ENCODE results near the gene OTULINL.
"Not testable (repeated sequence)": the region's sequence is repeated elsewhere in the genome, so short reads cannot be mapped to it uniquely, and the experiment has no call there.

OTULINL gene

DNA sequence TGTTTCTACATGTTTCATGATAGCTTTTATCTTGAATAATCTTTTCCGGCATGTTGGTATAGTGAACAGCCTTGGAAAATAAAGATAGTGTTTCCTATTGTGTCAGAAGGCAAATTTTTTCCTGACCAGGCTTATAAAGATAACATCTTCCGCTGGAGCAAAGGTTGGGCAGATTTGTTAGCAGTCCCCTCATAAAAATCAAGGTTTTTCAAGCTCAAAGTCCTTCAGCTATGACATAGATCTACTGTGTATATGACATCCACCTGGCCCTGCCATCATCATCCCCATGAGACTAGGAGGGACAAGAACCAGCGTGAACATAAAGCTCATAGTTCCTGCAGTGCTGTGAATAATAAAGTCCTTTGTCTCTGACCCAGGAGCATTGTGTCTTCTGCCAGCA, 30.4 kb upstream of the OTULINL start:
- Histone ChIP-seq H3K27ac (no peak overlapping the region), H3K4me3 (ENCODE audit: low read depth, low read length) (no peak overlapping the region), H3K36me3 (replicated peaks) (no peaks in the 10 kb centered on the region), H3K27me3 (replicated peaks) (peaks cover 3% of the 10 kb centered on the region)
- in situ Hi-C loops (cut with HindIII; ENCODE audit: low pct_ligation_motif_present, low sequenced_read_pairs), result no loop called here
- TF ChIP-seq, protein P1, sequence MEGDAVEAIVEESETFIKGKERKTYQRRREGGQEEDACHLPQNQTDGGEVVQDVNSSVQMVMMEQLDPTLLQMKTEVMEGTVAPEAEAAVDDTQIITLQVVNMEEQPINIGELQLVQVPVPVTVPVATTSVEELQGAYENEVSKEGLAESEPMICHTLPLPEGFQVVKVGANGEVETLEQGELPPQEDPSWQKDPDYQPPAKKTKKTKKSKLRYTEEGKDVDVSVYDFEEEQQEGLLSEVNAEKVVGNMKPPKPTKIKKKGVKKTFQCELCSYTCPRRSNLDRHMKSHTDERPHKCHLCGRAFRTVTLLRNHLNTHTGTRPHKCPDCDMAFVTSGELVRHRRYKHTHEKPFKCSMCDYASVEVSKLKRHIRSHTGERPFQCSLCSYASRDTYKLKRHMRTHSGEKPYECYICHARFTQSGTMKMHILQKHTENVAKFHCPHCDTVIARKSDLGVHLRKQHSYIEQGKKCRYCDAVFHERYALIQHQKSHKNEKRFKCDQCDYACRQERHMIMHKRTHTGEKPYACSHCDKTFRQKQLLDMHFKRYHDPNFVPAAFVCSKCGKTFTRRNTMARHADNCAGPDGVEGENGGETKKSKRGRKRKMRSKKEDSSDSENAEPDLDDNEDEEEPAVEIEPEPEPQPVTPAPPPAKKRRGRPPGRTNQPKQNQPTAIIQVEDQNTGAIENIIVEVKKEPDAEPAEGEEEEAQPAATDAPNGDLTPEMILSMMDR (IDR thresholded peaks at IDR 0.05; ENCODE audit: low read depth, low read length, missing control alignments), result no peak
- DNase-seq, result no peak

DNA sequence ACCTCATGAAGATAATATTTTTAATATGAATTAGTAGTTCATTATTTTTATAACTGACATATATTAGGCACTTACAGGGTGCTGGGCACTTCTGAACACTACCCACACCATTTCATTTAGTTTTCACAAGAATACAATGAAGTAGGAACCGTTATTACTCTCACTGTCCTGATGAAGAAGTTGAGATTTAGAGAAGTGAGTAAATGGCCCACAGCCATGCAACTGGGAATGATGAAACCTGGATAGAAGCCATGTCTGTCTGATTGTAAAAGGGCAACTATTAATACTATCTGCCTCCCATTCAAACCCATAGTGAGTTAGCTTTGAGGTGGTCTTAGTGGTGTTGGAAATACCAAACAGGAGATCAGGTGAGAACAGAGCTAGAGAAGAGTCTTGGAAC, 29.6 kb upstream of the OTULINL start:
- TF ChIP-seq, protein P1 (IDR thresholded peaks at IDR 0.05; ENCODE audit: low read depth, low read length, missing control alignments), result no peak
- Histone ChIP-seq H3K27me3 (replicated peaks) (peaks cover 3% of the 10 kb centered on the region), H3K4me3 (ENCODE audit: low read depth, low read length) (no peak overlapping the region), H3K27ac (no peak overlapping the region), H3K36me3 (replicated peaks) (no peaks in the 10 kb centered on the region)
- no peak for DNase-seq
- in situ Hi-C loops (cut with HindIII; ENCODE audit: low pct_ligation_motif_present, low sequenced_read_pairs), result no loop called here

DNA sequence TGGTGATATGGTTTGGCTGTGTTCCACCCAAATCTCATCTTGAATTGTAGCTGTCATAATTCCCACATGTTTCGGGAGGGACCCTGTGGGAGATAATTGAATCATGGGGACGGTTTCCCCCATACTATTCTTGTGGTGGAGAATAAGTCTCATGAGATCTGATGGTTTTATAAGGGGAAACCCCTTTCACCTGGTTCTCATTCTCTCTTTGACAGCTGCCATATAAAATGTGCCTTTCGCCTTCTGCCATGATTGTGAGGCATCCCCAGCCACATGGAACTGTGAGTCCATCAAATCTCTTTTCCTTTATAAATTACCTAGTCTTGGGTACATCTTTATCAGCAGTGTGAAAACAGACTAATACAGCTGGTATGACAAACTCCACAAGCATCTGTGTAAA, 27.3 kb upstream of the OTULINL start:
- DNase-seq; H3K36me3 ChIP-seq (replicated peaks); H3K27ac ChIP-seq; H3K27me3 ChIP-seq (replicated peaks); H3K4me3 ChIP-seq (ENCODE audit: low read depth, low read length); in situ Hi-C loops (cut with HindIII; ENCODE audit: low pct_ligation_motif_present, low sequenced_read_pairs): not testable (repeated sequence)

DNA sequence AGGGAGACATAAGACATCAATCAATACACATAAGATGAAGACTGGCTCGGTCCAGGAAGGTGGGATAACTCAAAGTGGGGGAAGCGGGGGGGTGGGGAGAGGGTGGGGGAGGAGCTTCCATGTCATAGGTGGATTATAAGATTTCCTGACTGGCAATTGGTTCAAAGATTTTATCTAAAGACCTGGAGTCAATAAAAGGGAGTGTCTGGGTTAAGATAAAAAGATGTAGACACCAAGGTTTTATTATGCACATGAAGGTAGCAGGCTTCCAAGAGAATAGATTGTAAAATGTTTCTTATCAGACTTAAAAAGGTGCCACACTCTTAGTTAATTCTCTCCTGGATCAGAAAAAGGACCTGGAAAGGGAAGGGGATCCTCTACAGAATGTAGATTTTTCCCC, 25.6 kb upstream of the OTULINL start:
- Histone ChIP-seq H3K27ac (no peak overlapping the region), H3K36me3 (replicated peaks) (no peaks in the 10 kb centered on the region), H3K4me3 (ENCODE audit: low read depth, low read length) (no peak overlapping the region), H3K27me3 (replicated peaks) (no peaks in the 10 kb centered on the region)
- DNase-seq, result no peak
- in situ Hi-C loops (cut with HindIII; ENCODE audit: low pct_ligation_motif_present, low sequenced_read_pairs), result no loop called here
- TF ChIP-seq, protein P1 (IDR thresholded peaks at IDR 0.05; ENCODE audit: low read depth, low read length, missing control alignments), result no peak

DNA sequence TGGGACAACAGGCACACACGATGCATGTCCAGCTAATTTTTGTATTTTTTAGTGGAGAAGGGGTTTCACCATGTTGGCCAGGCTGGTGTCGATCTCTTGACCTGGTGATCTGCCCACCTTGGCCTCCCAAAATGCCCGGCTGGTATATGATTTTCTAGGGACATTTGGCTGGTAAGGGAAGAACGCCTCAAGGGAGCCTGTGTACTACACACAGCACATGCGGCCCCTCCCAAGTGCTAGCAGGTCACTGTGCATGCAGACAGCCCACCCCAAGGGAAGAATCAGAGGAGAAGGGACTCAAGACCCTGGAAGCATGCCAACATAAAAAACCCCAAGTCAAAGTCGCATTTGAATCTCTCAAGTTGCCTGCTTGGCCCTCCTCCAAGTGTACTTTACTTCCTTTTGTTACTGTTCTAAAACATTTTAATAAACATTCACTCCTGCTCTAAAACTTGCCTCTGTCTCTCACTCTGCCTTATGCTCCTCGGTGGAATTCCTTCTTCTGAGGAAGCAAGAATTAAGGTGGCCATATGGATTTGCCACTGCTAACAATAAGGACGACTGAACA, 24.3 kb upstream of the OTULINL start:
- Histone ChIP-seq H3K27me3 (replicated peaks) (no peaks in the 10 kb centered on the region), H3K27ac (no peak overlapping the region), H3K4me3 (ENCODE audit: low read depth, low read length) (no peak overlapping the region), H3K36me3 (replicated peaks) (no peaks in the 10 kb centered on the region)
- in situ Hi-C loops (cut with HindIII; ENCODE audit: low pct_ligation_motif_present, low sequenced_read_pairs), result no loop called here
- TF ChIP-seq, protein P1 (IDR thresholded peaks at IDR 0.05; ENCODE audit: low read depth, low read length, missing control alignments), result no peak
- no peak for DNase-seq

DNA sequence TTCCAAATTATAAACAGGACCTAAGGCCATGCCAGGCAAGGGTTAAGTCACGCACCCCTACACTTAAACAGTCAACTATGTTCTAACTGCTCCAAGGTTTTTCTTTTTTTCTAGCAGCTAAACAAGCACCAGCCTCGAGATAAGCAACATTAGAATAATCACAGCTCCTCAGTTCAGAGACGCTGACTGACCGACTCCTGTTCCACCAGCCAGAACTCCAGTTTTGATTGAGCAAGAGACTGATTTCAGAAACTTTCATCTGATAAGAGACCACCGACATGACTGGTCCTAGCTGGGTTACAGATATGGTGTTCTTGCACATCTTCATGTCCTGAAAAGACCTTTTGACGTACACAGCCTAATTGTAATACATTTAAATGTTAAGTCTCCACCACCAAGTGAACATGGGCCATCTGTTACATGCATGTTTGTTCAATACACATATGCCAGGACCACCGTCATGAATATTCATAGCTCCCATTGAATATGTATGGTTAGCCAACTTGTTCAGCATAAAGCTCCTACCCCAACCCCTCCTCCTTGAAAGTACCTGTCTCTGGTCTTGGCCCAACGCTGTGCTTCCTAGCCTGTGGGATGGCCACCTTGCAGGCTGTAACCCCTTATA, 23.7 kb upstream of the OTULINL start:
- Histone ChIP-seq H3K27ac (no peak overlapping the region), H3K36me3 (replicated peaks) (no peaks in the 10 kb centered on the region), H3K27me3 (replicated peaks) (no peaks in the 10 kb centered on the region), H3K4me3 (ENCODE audit: low read depth, low read length) (no peak overlapping the region)
- in situ Hi-C loops (cut with HindIII; ENCODE audit: low pct_ligation_motif_present, low sequenced_read_pairs), result no loop called here
- DNase-seq, result no peak
- TF ChIP-seq, protein P1 (IDR thresholded peaks at IDR 0.05; ENCODE audit: low read depth, low read length, missing control alignments), result no peak
